Measurements from ENCODE around the gene SLC39A7.
A peak's percentile ranks its signal among the peaks of the same experiment; 100 is the strongest.

Gene SLC39A7

DNA sequence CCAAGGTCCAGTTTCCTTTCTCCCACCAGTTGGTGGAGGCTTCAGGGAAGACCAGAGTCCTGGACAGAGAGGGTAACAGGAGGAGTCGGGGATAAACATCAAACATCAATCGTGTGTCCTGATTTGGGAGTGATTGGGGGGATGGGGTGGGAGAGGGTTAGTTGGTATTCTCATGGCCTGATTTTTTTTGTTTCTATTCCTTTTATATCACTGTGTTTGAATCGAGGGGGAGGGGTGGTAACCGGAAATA is 3.4 kb downstream of the SLC39A7 start:
- no peak overlapping the region for H3K27ac ChIP-seq
- intact Hi-C loops (cut with DNase I; ENCODE audit: low total_unique reads), result loop anchor here (5.0 kb wide), 1 partner anchor 307 kb away; no protein-coding TSS in a partner anchor

DNA sequence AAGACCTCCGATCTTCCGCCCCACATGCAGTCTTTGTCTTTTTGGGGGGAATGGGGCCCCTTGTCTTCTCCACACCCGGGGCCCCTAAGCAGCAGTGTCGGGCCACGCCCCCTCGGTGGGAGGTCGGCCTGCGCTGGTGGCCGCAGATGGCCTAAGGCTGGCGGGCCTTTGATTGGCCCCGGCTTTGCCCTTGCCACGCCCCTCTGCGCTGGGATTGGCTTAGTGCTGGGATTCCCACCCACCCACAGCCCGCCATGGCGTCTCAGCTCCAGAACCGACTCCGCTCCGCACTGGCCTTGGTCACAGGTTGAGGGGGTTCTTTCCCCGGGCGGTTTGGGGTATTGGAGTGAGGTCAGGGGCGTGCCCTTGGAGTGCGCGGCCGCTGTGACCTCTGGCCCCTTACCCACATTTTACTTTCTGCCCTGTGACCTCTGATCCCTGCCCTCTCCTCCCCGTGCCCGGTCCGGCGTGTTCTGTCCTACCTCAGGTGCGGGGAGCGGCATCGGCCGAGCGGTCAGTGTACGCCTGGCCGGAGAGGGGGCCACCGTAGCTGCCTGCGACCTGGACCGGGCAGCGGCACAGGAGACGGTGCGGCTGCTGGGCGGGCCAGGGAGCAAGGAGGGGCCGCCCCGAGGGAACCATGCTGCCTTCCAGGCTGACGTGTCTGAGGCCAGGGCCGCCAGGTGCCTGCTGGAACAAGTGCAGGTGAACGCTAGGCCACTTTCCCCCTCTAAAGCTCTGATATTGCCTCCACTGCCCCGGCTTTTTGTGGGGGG is 3.9 kb downstream of the SLC39A7 start, which contains the start of gene HSD17B8:
TSS of gene HSD17B8 (plus strand) at position 241 of the 776 bp plus-strand sequence. CDS start at position 255, 14 bp downstream.
- Histone ChIP-seq H3K4me3 (peak within 1 kb of the TSS; percentile 63 to 71), H3K27ac (peak within 1 kb of the TSS; percentile 51 to 60), H3K9me3 (no peaks in the 10 kb centered on the region), H3K4me1 (peaks cover 0 to 59% (median 51%) of the 10 kb centered on the region in 4 donors), H3K36me3 (peaks cover 17 to 24% (median 23%) of the 10 kb centered on the region in 3 donors), H3K27me3 (no peaks in the 10 kb centered on the region)
- TF ChIP-seq, protein P1, sequence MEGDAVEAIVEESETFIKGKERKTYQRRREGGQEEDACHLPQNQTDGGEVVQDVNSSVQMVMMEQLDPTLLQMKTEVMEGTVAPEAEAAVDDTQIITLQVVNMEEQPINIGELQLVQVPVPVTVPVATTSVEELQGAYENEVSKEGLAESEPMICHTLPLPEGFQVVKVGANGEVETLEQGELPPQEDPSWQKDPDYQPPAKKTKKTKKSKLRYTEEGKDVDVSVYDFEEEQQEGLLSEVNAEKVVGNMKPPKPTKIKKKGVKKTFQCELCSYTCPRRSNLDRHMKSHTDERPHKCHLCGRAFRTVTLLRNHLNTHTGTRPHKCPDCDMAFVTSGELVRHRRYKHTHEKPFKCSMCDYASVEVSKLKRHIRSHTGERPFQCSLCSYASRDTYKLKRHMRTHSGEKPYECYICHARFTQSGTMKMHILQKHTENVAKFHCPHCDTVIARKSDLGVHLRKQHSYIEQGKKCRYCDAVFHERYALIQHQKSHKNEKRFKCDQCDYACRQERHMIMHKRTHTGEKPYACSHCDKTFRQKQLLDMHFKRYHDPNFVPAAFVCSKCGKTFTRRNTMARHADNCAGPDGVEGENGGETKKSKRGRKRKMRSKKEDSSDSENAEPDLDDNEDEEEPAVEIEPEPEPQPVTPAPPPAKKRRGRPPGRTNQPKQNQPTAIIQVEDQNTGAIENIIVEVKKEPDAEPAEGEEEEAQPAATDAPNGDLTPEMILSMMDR (IDR thresholded peaks at IDR 0.05), result no peak
- DNase-seq, result peak; percentile 95 to 96
- intact Hi-C loops (cut with DNase I; ENCODE audit: low total_unique reads), result loop anchor here (5.0 kb wide), 1 partner anchor 307 kb away; no protein-coding TSS in a partner anchor

More for the DNA sequence above, 3.4 kb downstream of the SLC39A7 start:
- no peaks in the 10 kb centered on the region for H3K27me3 ChIP-seq
- TF ChIP-seq, protein P1 (IDR thresholded peaks at IDR 0.05), result no peak
- peaks cover 0 to 64% (median 56%) of the 10 kb centered on the region in 4 donors for H3K4me1 ChIP-seq
- no peaks in the 10 kb centered on the region for H3K9me3 ChIP-seq
- H3K4me3 ChIP-seq, result peak overlapping the region; percentile 63 to 71
- peaks cover 17 to 22% (median 20%) of the 10 kb centered on the region in 3 donors for H3K36me3 ChIP-seq
- DNase-seq, result no peak

DNA sequence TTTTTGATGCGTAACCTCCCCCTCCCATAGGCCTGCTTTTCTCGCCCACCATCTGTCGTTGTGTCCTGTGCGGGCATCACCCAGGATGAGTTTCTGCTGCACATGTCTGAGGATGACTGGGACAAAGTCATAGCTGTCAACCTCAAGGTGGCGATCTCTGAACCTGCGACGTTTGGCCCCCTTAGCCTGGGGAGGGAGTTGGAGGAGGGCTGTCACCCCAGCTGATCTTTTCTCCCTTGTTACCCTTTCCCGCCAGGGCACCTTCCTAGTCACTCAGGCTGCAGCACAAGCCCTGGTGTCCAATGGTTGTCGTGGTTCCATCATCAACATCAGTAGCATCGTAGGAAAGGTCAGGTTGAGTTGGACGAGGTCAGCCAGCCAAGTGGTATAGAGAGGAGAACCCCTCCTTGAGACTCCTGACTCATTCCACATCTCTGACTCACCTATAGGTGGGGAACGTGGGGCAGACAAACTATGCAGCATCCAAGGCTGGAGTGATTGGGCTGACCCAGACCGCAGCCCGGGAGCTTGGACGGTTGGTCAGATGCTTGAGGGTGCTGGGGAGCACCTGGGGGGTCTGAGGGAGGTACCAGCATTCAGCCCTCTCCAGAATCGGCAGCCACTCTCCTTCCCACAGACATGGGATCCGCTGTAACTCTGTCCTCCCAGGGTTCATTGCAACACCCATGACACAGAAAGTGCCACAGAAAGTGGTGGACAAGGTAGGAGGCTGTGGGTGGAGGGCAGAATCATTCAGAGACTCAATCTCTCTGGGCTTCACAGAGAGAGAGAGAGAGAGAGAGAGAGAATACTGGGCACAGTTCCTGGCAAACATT is 4.7 kb downstream of the SLC39A7 start:
- H3K27me3 ChIP-seq, result no peaks in the 10 kb centered on the region
- peaks cover 0 to 57% (median 49%) of the 10 kb centered on the region in 4 donors for H3K4me1 ChIP-seq
- H3K36me3 ChIP-seq, result peaks cover 17 to 32% (median 31%) of the 10 kb centered on the region in 3 donors
- TF ChIP-seq, protein P1 (IDR thresholded peaks at IDR 0.05), result no peak
- no peaks in the 10 kb centered on the region for H3K9me3 ChIP-seq
- peak in 1 of 2 donors; percentile 65 for DNase-seq
- H3K27ac ChIP-seq, result peak overlapping the region in 1 of 2 donors; percentile 60
- intact Hi-C loops (cut with DNase I; ENCODE audit: low total_unique reads), result no loop called here
- H3K4me3 ChIP-seq, result peak overlapping the region; percentile 63 to 71

DNA sequence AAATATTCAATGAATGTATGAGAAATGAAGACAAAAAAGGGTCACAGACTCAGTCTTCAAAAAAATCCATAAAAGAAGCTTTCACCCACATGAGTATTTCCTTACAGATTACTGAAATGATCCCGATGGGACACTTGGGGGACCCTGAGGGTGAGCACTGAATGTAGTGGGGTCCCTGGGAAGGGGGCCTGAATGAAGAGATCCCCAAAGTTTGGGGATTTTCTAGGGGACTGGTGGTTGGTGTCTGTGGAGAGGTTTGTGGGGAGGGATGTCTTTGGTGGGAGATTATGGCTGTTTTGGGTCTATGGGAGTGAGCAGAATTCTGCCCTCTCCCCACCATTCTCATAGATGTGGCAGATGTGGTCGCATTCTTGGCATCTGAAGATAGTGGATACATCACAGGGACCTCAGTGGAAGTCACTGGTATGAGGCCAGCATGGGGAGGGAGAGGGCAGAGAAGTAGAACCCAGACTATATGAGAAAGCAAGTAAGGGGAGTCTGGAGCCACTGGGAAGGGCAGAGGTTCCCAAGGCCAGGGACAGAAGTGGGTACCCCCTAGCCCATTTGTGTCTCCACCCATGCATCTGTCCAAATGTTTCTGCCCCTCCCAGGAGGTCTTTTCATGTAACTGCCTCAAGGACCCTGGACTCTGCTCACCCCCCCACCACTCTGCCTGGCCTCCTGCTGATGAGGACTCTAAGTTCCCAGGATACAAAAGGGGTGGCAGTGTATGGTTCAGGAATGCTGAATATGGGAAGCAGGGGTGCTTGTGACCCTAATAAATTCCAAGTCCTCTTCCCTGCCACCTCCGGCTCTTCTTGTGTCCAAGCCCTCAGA is 5.6 kb downstream of the SLC39A7 start:
- H3K27ac ChIP-seq, result no peak overlapping the region
- no peaks in the 10 kb centered on the region for H3K9me3 ChIP-seq
- intact Hi-C loops (cut with DNase I; ENCODE audit: low total_unique reads), result no loop called here
- H3K36me3 ChIP-seq, result peaks cover 17 to 40% (median 40%) of the 10 kb centered on the region in 3 donors
- H3K4me1 ChIP-seq, result peaks cover 0 to 55% (median 47%) of the 10 kb centered on the region in 4 donors
- no peak overlapping the region for H3K4me3 ChIP-seq
- DNase-seq, result peak in 1 of 2 donors; percentile 54
- TF ChIP-seq, protein P1 (IDR thresholded peaks at IDR 0.05), result no peak
- H3K27me3 ChIP-seq, result no peaks in the 10 kb centered on the region
